HepG2 (cell line): ENCODE measurements around the gene ZNF773. TPM values are rescaled to one million over a fixed set of nuclear protein-coding genes. Genes with fewer than 3 reads are reported as not detected.
"Not testable (repeated sequence)": the region's sequence is repeated elsewhere in the genome, so short reads cannot be mapped to it uniquely, and the experiment has no call there.

Source experiments
- ATAC-seq: fragments of 200-7000 bp; cut with Tn5 transposase; 3 replicates; pipeline ENCODE4 v1.9.1; 2020; ENCODE audit warnings: mild to moderate bottlenecking, moderate library complexity
- Bru-seq: library from RNA; stranded (reverse); fragments of 400-500 nt; gene quantifications from one replicate; lab custom pipeline; 2021; lab: Mats Ljungman, UMichigan
- BruChase-seq, 2 experiments: library from RNA; stranded (reverse); fragments of 400-500 nt; gene quantifications; one replicate each; lab custom pipeline; 2021; lab: Mats Ljungman, UMichigan
- BruUV-seq: library from RNA; stranded (reverse); fragments of 400-500 nt; replicated peaks from 2 replicates; lab custom pipeline; 2021; lab: Mats Ljungman, UMichigan
- CTCF ChIA-PET: fragments of 300-600 bp; formaldehyde crosslinking; extraction: SDS; loops from one replicate; lab custom pipeline; 2021; ENCODE audit warnings: low total read pairs, inconsistent platforms, low intra/inter-chr PET ratio; lab: Yijun Ruan, JAX
- POLR2A ChIA-PET: fragments of 350-600 bp; sonication (Branson Sonifier 250); formaldehyde crosslinking; loops from one replicate; lab custom pipeline; 2020; ENCODE audit warnings: antibody characterized with exemption, inconsistent platforms; lab: Yijun Ruan, JAX
- DNase-seq: peaks from one replicate; pipeline ENCODE4 v3.0.0-alpha.2; 2015; ENCODE audit warnings: low spot score
- FAIRE-seq: peaks from 3 replicates; lab custom pipeline; 2011; peaks lifted over from hg19 to GRCh38; lab: Jason Lieb, UNC
- H2AFZ ChIP-seq: one replicate; pipeline ENCODE4 v1.6.1; 2011; ENCODE audit warnings: low read length, inconsistent platforms
- H3K27ac ChIP-seq: fragments of 300-600 bp; 3 replicates; pipeline ENCODE4 v1.8.0; 2011; ENCODE audit warnings: mixed run types, mild to moderate bottlenecking, mixed read lengths, low read length, inconsistent platforms; ENCODE audit not compliant: insufficient read depth; ENCODE audit errors: extremely low read length
- H3K27me3 ChIP-seq, 2 experiments: fragments of 200-600 bp in 1 of 2; 2 replicates in 1 of 2; 3 replicates in 1 of 2; pipeline versions ENCODE4 v1.6.0 to v1.8.0; 2011; ENCODE audit warnings: low read length in 2 of 2, mild to moderate bottlenecking in 2 of 2, moderate library complexity in 2 of 2, inconsistent platforms in 1 of 2; ENCODE audit not compliant: insufficient read depth in 2 of 2, control insufficient read depth in 1 of 2
- H3K36me3 ChIP-seq, 2 experiments: fragments of 200-600 bp in 1 of 2; replicated peaks in 1 of 2; 2 replicates in 1 of 2; 3 replicates in 1 of 2; pipeline versions ENCODE4 v1.5.1 to v1.8.0; 2011; ENCODE audit warnings: low read length in 2 of 2, inconsistent platforms in 1 of 2; ENCODE audit not compliant: insufficient read depth in 2 of 2, control insufficient read depth in 1 of 2
- H3K4me1 ChIP-seq: 2 replicates; pipeline ENCODE4 v1.5.1; 2012; ENCODE audit warnings: low read length, inconsistent platforms; ENCODE audit not compliant: insufficient read depth
- H3K4me2 ChIP-seq: 2 replicates; pipeline ENCODE4 v1.6.0; 2011; ENCODE audit warnings: low read depth, low read length, inconsistent platforms
- H3K4me3 ChIP-seq, 3 experiments: fragments of 200-600 bp in 1 of 3; sonication (generic), shearing (Covaris generic) in 1 of 3; replicated peaks in 1 of 3; 2 replicates each; pipeline ENCODE4 v1.5.1; 2011 to 2016; ENCODE audit warnings: low read length in 3 of 3, inconsistent platforms in 2 of 3, low read depth in 2 of 3, mild to moderate bottlenecking in 2 of 3, control low read depth in 1 of 3, mixed read lengths in 1 of 3; ENCODE audit not compliant: insufficient read depth in 1 of 3
- H3K79me2 ChIP-seq: one replicate; pipeline ENCODE4 v1.6.1; 2011; ENCODE audit warnings: low read length, inconsistent platforms; ENCODE audit not compliant: insufficient read depth
- H3K9ac ChIP-seq: 2 replicates; pipeline ENCODE4 v1.6.0; 2011; ENCODE audit warnings: mild to moderate bottlenecking, low read depth, low read length, inconsistent platforms; ENCODE audit not compliant: insufficient read depth
- H3K9me3 ChIP-seq: 2 replicates; pipeline ENCODE4 v1.5.1; 2012; ENCODE audit warnings: mild to moderate bottlenecking, low read length
- H4K20me1 ChIP-seq: 2 replicates; pipeline ENCODE4 v1.6.0; 2011; ENCODE audit warnings: inconsistent platforms, mild to moderate bottlenecking, low read length, moderate library complexity; ENCODE audit not compliant: insufficient read depth
- ARNT2 ChIP-seq: sonication (generic); formaldehyde crosslinking; IDR thresholded peaks from 2 replicates; pipeline ENCODE4 v1.8.0; 2022; ENCODE audit warnings: mild to moderate bottlenecking, low read depth, missing genetic modification reagents, moderate library complexity
- ELF1 ChIP-seq: sonication (generic); formaldehyde crosslinking; IDR thresholded peaks from 2 replicates; pipeline ENCODE4 v1.4.0; 2020; ENCODE audit warnings: missing genetic modification reagents
- GABPB1 ChIP-seq: IDR thresholded peaks from 2 replicates; pipeline ENCODE4 v1.6.1; 2016; ENCODE audit warnings: mild to moderate bottlenecking, missing genetic modification reagents, moderate library complexity, missing compliant biosample characterization
- GATAD2A ChIP-seq: IDR thresholded peaks from 2 replicates; pipeline ENCODE4 v1.6.1; 2016
- ISL2 ChIP-seq: sonication (generic); formaldehyde crosslinking; IDR thresholded peaks from 2 replicates; pipeline ENCODE4 v1.5.0; 2020; ENCODE audit warnings: missing genetic modification reagents
- PHF8 ChIP-seq: sonication (generic); formaldehyde crosslinking; IDR thresholded peaks from 2 replicates; pipeline ENCODE4 v1.5.0; 2020; ENCODE audit warnings: missing genetic modification reagents
- RARA ChIP-seq: IDR thresholded peaks from 2 replicates; pipeline ENCODE4 v1.6.1; 2016; ENCODE audit warnings: missing genetic modification reagents, missing compliant biosample characterization
- RXRA ChIP-seq: sonication (generic); formaldehyde crosslinking; IDR thresholded peaks from 2 replicates; pipeline ENCODE4 v1.5.1; 2020; ENCODE audit warnings: missing genetic modification reagents
- SAP130 ChIP-seq: IDR thresholded peaks from 2 replicates; pipeline ENCODE4 v1.6.1; 2016; ENCODE audit warnings: low read depth
- SNAI1 ChIP-seq: sonication (generic); formaldehyde crosslinking; IDR thresholded peaks from 2 replicates; pipeline ENCODE4 v1.5.0; 2020; ENCODE audit warnings: mild to moderate bottlenecking, missing genetic modification reagents, borderline replicate concordance
- TAF1 ChIP-seq: sonication (generic); formaldehyde crosslinking; IDR thresholded peaks from 2 replicates; pipeline ENCODE4 v1.4.0; 2020; ENCODE audit warnings: missing genetic modification reagents
- TFDP2 ChIP-seq: sonication (generic); formaldehyde crosslinking; IDR thresholded peaks from 2 replicates; pipeline ENCODE4 v1.4.0; 2020; ENCODE audit warnings: missing genetic modification reagents
- THRA ChIP-seq: sonication (generic); formaldehyde crosslinking; IDR thresholded peaks from 2 replicates; pipeline ENCODE4 v1.4.0; 2020; ENCODE audit warnings: missing genetic modification reagents, borderline replicate concordance
- ZNF614 ChIP-seq: IDR thresholded peaks from 2 replicates; pipeline ENCODE4 v1.6.1; 2018; ENCODE audit warnings: missing biosample characterization, missing genetic modification reagents, inconsistent platforms, borderline replicate concordance
- ZNF768 ChIP-seq: sonication (generic); formaldehyde crosslinking; IDR thresholded peaks from 2 replicates; pipeline ENCODE4 v1.4.0; 2020; ENCODE audit warnings: missing genetic modification reagents
- ZNF883 ChIP-seq: sonication (generic); formaldehyde crosslinking; IDR thresholded peaks from 2 replicates; pipeline ENCODE4 v1.5.1; 2020; ENCODE audit warnings: mild to moderate bottlenecking, missing genetic modification reagents; ENCODE audit errors: not compliant biosample characterization
- ZSCAN9 ChIP-seq: IDR thresholded peaks from 2 replicates; pipeline ENCODE4 v1.6.1; 2016; ENCODE audit warnings: borderline replicate concordance
- WGBS: methylation state at CpG from one replicate; pipeline ENCODE4 v1.1.6; 2017; ENCODE audit warnings: low lambda C conversion rate; 5-methylcytosine and 5-hydroxymethylcytosine counted together
- in situ Hi-C: cut with HindIII; loops from 2 replicates; pipeline ENCODE4 v1.10.0; 2017; ENCODE audit warnings: low pct_unique_long_range_greater_than_20kb; ENCODE audit not compliant: extremely low pct_ligation_motif_present
- intact Hi-C: fragments of 100-400 bp; cut with micrococcal nuclease; formaldehyde crosslinking; loops from one replicate; pipeline ENCODE4 v1.10.0; 2022; ENCODE audit not compliant: unreplicated experiment
- long read RNA-seq, 2 experiments: library from RNA in 1 of 2; library from polyadenylated mRNA in 1 of 2; stranded (forward) in 1 of 2; unstranded in 1 of 2; transcript quantifications; one replicate each; pipeline ENCODE4 v2.0.0, GENCODE V29; 2019 to 2022
- polyA minus RNA-seq, 3 experiments: library from RNA; depleted of rRNA, polyadenylated mRNA; stranded (reverse); fragments of >200 nt; gene quantifications; 2 replicates each; pipeline ENCODE4 v1.2.3, GENCODE V29; 2011; ENCODE audit warnings: low replicate concordance in 1 of 3
- polyA plus RNA-seq, 8 experiments: library from polyadenylated mRNA; depleted of rRNA in 3 of 8; stranded (reverse) in 7 of 8; unstranded in 1 of 8; fragments of >200 nt; fragmentation: Illumina TruSeq in 4 of 8; extraction: Trizol in 4 of 8; gene quantifications; 2 replicates each; pipeline versions ENCODE4 v1.2.1 to v1.2.3, GENCODE V29; 2011 to 2016; ENCODE audit warnings: low read depth in 4 of 8, missing spikeins in 1 of 8, mixed read lengths in 1 of 8; ENCODE audit not compliant: insufficient read depth in 1 of 8
- total RNA-seq, 5 experiments: library from RNA; depleted of rRNA; stranded (reverse); fragments of >200 nt; fragmentation: Illumina TruSeq; extraction: Trizol; gene quantifications; 2 replicates each; pipeline ENCODE4 v1.2.3, GENCODE V29; 2016; ENCODE audit warnings: low read depth in 1 of 5

ZNF773 gene
- total RNA-seq (2016; rRNA removed; fragmentation: Illumina TruSeq; extraction: Trizol) (6.7 and 6.9 TPM in 2 replicates), polyA plus RNA-seq (2011; rRNA removed) (5.7 and 7.3 TPM in 2 replicates), polyA minus RNA-seq (2011; rRNA and poly(A)+ RNA removed; ENCODE audit: low replicate concordance) (6.9 and 11.0 TPM in 2 replicates), Bru-seq, nascent RNA (percentile 64 among the genes with signal in this experiment), BruChase-seq, experiment 1, labeled RNA remaining after a 6-hour chase (percentile 61 among the genes with signal in this experiment), BruChase-seq, experiment 2, labeled RNA remaining after a 2-hour chase (percentile 65 among the genes with signal in this experiment)
- 1.8 and 3.2 TPM in 2 replicates for total RNA-seq (2016; cell fraction: cytosol; rRNA removed; fragmentation: Illumina TruSeq; extraction: Trizol; ENCODE audit: low read depth)
- total RNA-seq (2016; cell fraction: insoluble cytoplasmic fraction; rRNA removed; fragmentation: Illumina TruSeq; extraction: Trizol) = 5.9 and 6.7 TPM in 2 replicates
- 4.3 and 4.9 TPM in 2 replicates for total RNA-seq (2016; cell fraction: membrane; rRNA removed; fragmentation: Illumina TruSeq; extraction: Trizol)
- total RNA-seq (2016; cell fraction: nucleus; rRNA removed; fragmentation: Illumina TruSeq; extraction: Trizol) = 6.6 and 8.3 TPM in 2 replicates
- 3.3 and 4.6 TPM in 2 replicates for polyA plus RNA-seq (2011; cell fraction: cytosol; rRNA removed)
- 17.8 and 28.1 TPM in 2 replicates for polyA plus RNA-seq (2011; cell fraction: nucleus; rRNA removed)
- 4.3 and 4.4 TPM in 2 replicates for polyA plus RNA-seq (2012)
- polyA plus RNA-seq (2016; cell fraction: cytosol; fragmentation: Illumina TruSeq; extraction: Trizol; ENCODE audit: low read depth) = 0.51 and 0.62 TPM in 2 replicates
- 4.2 and 5.0 TPM in 2 replicates for polyA plus RNA-seq (2016; cell fraction: insoluble cytoplasmic fraction; fragmentation: Illumina TruSeq; extraction: Trizol; ENCODE audit: low read depth)
- 1.2 and 1.3 TPM in 2 replicates for polyA plus RNA-seq (2016; cell fraction: membrane; fragmentation: Illumina TruSeq; extraction: Trizol; ENCODE audit: low read depth)
- 8.5 and 10.0 TPM in 2 replicates for polyA plus RNA-seq (2016; cell fraction: nucleus; fragmentation: Illumina TruSeq; extraction: Trizol; ENCODE audit: insufficient read depth, low read depth)
- 2.1 and 5.4 TPM in 2 replicates for polyA minus RNA-seq (2011; cell fraction: cytosol; rRNA and poly(A)+ RNA removed)
- polyA minus RNA-seq (2011; cell fraction: nucleus; rRNA and poly(A)+ RNA removed) = 14.9 and 19.0 TPM in 2 replicates
- long read RNA-seq, experiment 1, partial matches to known transcripts = 0 of 7 reads
- long read RNA-seq, experiment 1, other reads (novel, unspliced or antisense) = 3 of 7 reads
- long read RNA-seq, experiment 2, partial matches to known transcripts = 0 of 10 reads
- long read RNA-seq, experiment 2, other reads (novel, unspliced or antisense) = 5 of 10 reads

GRCh38 chr19:57499680-57500395, at the start of gene ZNF773:
Gene ZNF773 (plus strand): TSS chr19:57499938. CDS start chr19:57500081, 143 bp downstream.
- in situ Hi-C loops, intact Hi-C loops, H3K9me3 ChIP-seq, H4K20me1 ChIP-seq, H3K27me3 ChIP-seq, H3K36me3 ChIP-seq, H2AFZ ChIP-seq, CTCF ChIA-PET: not testable (repeated sequence)
- FAIRE-seq = peak; percentile 73
- H3K79me2 ChIP-seq = peaks cover 14% of the 10 kb centered on the region
- peak; percentile 89 for DNase-seq
- TSS peak; percentile 58 for BruUV-seq
- POLR2A ChIA-PET = interaction anchor here (0.6 to 1.0 kb wide), 4 partner anchors 12 to 195 kb away, joined by 3 to 9 read pairs (median 3); partner anchors contain the start of genes ZNF416 and ZNF419
- peaks cover 11% of the 10 kb centered on the region; the same call in 1 of the 2 replicates for H3K4me1 ChIP-seq
- under 1% methylated on average over 17 of the region's 69 CpGs for WGBS
- H3K4me3 ChIP-seq = peak within 1 kb of the TSS; percentile 67 to 88 (median 81)
- peak; percentile 98 for ATAC-seq
- peak within 1 kb of the TSS; percentile 70 for H3K27ac ChIP-seq
- H3K9ac ChIP-seq = peak within 1 kb of the TSS; percentile 77
- H3K4me2 ChIP-seq = peak within 1 kb of the TSS; percentile 76
- TF ChIP-seq RARA (CRISPR knock-in tag) = 0 out of 2 replicates have a peak, but pooled peaks have one; percentile 25
- 0 out of 2 replicates have a peak, but pooled peaks have one; percentile 37 for TF ChIP-seq SNAI1 (CRISPR knock-in tag)
- peak; percentile 79 for TF ChIP-seq TFDP2 (CRISPR knock-in tag)
- TF ChIP-seq ELF1 = peak; percentile 94
- TF ChIP-seq RXRA (CRISPR knock-in tag) = peak; percentile 74
- peak; percentile 58; the same call in 1 of the 2 replicates for TF ChIP-seq ARNT2 (CRISPR knock-in tag)
- TF ChIP-seq ZSCAN9 = 0 out of 2 replicates have a peak, but pooled peaks have one; percentile 62
- TF ChIP-seq ZNF768 (CRISPR knock-in tag) = peak; percentile 63; the same call in 1 of the 2 replicates
- TF ChIP-seq ZNF614 (CRISPR knock-in tag) = peak; percentile 55; the same call in 1 of the 2 replicates
- TF ChIP-seq THRA = peak; percentile 76
- TF ChIP-seq ZNF883 (CRISPR knock-in tag) = peak; percentile 27
- 0 out of 2 replicates have a peak, but pooled peaks have one; percentile 30 for TF ChIP-seq GATAD2A (CRISPR knock-in tag)
- TF ChIP-seq SAP130 (CRISPR knock-in tag) = peak; percentile 89
- peak; percentile 97 for TF ChIP-seq GABPB1 (CRISPR knock-in tag)
- TF ChIP-seq TAF1 (CRISPR knock-in tag) = peak; percentile 84
- peak; percentile 96 for TF ChIP-seq PHF8 (CRISPR knock-in tag)
- 0 out of 2 replicates have a peak, but pooled peaks have one; percentile 38 for TF ChIP-seq ISL2 (CRISPR knock-in tag)
